ENCODE data around the gene SLC49A4. TPM values are rescaled to one million over a fixed set of nuclear protein-coding genes. Genes with fewer than 3 reads are reported as not detected.

SLC49A4 gene
- total RNA-seq, 1 experiment from 2014 or later = 29.6 TPM

DNA sequence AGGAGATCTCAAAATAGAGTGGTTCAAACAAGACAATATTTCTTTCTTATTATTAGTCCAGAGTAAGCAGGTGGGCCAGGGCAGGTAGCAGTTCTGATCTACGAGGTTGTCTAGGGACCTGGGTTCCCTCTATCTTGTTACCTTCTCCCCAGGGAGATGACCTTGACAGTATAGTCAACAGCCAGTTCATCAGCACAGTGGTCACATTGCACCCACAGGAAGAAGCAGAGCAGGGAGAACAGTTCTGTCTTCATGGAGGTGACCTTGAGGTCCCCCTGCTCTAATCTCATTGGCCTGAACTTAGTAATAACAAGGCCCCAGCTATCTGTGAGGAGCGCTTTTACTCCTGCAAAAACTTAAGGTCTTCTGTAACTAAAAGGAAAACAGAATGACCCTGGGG is 21.7 kb downstream of the SLC49A4 start:
- no peak overlapping the region for H3K27ac ChIP-seq (ENCODE audit: low read length)
- H2AFZ ChIP-seq (ENCODE audit: low read length) = no peak overlapping the region
- TF ChIP-seq, protein P1, sequence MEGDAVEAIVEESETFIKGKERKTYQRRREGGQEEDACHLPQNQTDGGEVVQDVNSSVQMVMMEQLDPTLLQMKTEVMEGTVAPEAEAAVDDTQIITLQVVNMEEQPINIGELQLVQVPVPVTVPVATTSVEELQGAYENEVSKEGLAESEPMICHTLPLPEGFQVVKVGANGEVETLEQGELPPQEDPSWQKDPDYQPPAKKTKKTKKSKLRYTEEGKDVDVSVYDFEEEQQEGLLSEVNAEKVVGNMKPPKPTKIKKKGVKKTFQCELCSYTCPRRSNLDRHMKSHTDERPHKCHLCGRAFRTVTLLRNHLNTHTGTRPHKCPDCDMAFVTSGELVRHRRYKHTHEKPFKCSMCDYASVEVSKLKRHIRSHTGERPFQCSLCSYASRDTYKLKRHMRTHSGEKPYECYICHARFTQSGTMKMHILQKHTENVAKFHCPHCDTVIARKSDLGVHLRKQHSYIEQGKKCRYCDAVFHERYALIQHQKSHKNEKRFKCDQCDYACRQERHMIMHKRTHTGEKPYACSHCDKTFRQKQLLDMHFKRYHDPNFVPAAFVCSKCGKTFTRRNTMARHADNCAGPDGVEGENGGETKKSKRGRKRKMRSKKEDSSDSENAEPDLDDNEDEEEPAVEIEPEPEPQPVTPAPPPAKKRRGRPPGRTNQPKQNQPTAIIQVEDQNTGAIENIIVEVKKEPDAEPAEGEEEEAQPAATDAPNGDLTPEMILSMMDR (conservative IDR thresholded peaks at IDR 0.05; ENCODE audit: low read depth, low read length) = no peak
- TF ChIP-seq EZH2 (IDR thresholded peaks at IDR 0.05; ENCODE audit: low read length, unreplicated experiment) = no peak
- no peak for TF ChIP-seq EZH2phosphoT487 (IDR thresholded peaks at IDR 0.05; ENCODE audit: borderline replicate concordance, low read length)
- H3K4me2 ChIP-seq (ENCODE audit: low read length) = no peak overlapping the region
- H3K4me1 ChIP-seq (ENCODE audit: insufficient read depth, low read length) = no peaks in the 10 kb centered on the region
- CTCF ChIA-PET = no interaction called here
- ATAC-seq (no peak), DNase-seq (no peak)
- no peaks in the 10 kb centered on the region for H4K20me1 ChIP-seq (ENCODE audit: low read length)
- no peaks in the 10 kb centered on the region for H3K9me2 ChIP-seq (replicated peaks; ENCODE audit: low read length)
- H3F3A ChIP-seq (ENCODE audit: low read length, unreplicated experiment) = no peaks in the 10 kb centered on the region
- no peak overlapping the region for H3K4me3 ChIP-seq (ENCODE audit: low read length)
- no peaks in the 10 kb centered on the region for H3K79me2 ChIP-seq (ENCODE audit: low read length)
- H3K9ac ChIP-seq (ENCODE audit: low read length) = no peak overlapping the region
- no peaks in the 10 kb centered on the region for H3K9me3 ChIP-seq (ENCODE audit: low read length)
- POLR2A ChIA-PET (ENCODE audit: unreplicated experiment) = no interaction called here
- no TSS peak for BruUV-seq (replicated peaks)
- intact Hi-C loops (cut with micrococcal nuclease) = no loop called here
- H3K36me3 ChIP-seq (ENCODE audit: low read depth, low read length) = no peaks in the 10 kb centered on the region
- no peaks in the 10 kb centered on the region for H3K27me3 ChIP-seq (ENCODE audit: low read length)

GRCh38 chr3:122824465-122825381 is 29.9 kb downstream of the SLC49A4 start:
- Histone ChIP-seq H3K4me3 (ENCODE audit: low read length) (no peak overlapping the region), H3K9ac (ENCODE audit: low read length) (no peak overlapping the region), H3K79me2 (ENCODE audit: low read length) (no peaks in the 10 kb centered on the region), H3K9me2 (replicated peaks; ENCODE audit: low read length) (no peaks in the 10 kb centered on the region), H3F3A (ENCODE audit: low read length, unreplicated experiment) (no peaks in the 10 kb centered on the region), H3K4me1 (ENCODE audit: insufficient read depth, low read length) (no peaks in the 10 kb centered on the region), H4K20me1 (ENCODE audit: low read length) (no peaks in the 10 kb centered on the region), H3K9me3 (ENCODE audit: low read length) (no peaks in the 10 kb centered on the region), H2AFZ (ENCODE audit: low read length) (no peak overlapping the region), H3K27ac (ENCODE audit: low read length) (no peak overlapping the region), H3K36me3 (ENCODE audit: low read depth, low read length) (no peaks in the 10 kb centered on the region), H3K4me2 (ENCODE audit: low read length) (no peak overlapping the region), H3K27me3 (ENCODE audit: low read length) (no peaks in the 10 kb centered on the region)
- ATAC-seq (peak; percentile 57), DNase-seq (peak; percentile 50)
- intact Hi-C loops (cut with micrococcal nuclease) = no loop called here
- ChIA-PET CTCF (no interaction called here), POLR2A (ENCODE audit: unreplicated experiment) (no interaction called here)
- TF ChIP-seq EZH2phosphoT487 (IDR thresholded peaks at IDR 0.05; ENCODE audit: borderline replicate concordance, low read length) (no peak), EZH2 (IDR thresholded peaks at IDR 0.05; ENCODE audit: low read length, unreplicated experiment) (no peak)
- TF ChIP-seq, protein P1 (conservative IDR thresholded peaks at IDR 0.05; ENCODE audit: low read depth, low read length) = no peak
- BruUV-seq (replicated peaks) = no TSS peak

GRCh38 chr3:122825460-122825859 is 30.6 kb downstream of the SLC49A4 start:
- Histone ChIP-seq H3K27ac (ENCODE audit: low read length) (no peak overlapping the region), H3F3A (ENCODE audit: low read length, unreplicated experiment) (no peaks in the 10 kb centered on the region), H2AFZ (ENCODE audit: low read length) (no peak overlapping the region), H3K4me2 (ENCODE audit: low read length) (no peak overlapping the region), H3K9me2 (replicated peaks; ENCODE audit: low read length) (no peaks in the 10 kb centered on the region), H4K20me1 (ENCODE audit: low read length) (no peaks in the 10 kb centered on the region), H3K4me1 (ENCODE audit: insufficient read depth, low read length) (no peaks in the 10 kb centered on the region), H3K36me3 (ENCODE audit: low read depth, low read length) (no peaks in the 10 kb centered on the region), H3K27me3 (ENCODE audit: low read length) (no peaks in the 10 kb centered on the region), H3K79me2 (ENCODE audit: low read length) (no peaks in the 10 kb centered on the region), H3K9ac (ENCODE audit: low read length) (no peak overlapping the region), H3K9me3 (ENCODE audit: low read length) (no peaks in the 10 kb centered on the region), H3K4me3 (ENCODE audit: low read length) (no peak overlapping the region)
- intact Hi-C loops (cut with micrococcal nuclease) = no loop called here
- no peak for DNase-seq
- no peak for TF ChIP-seq EZH2 (IDR thresholded peaks at IDR 0.05; ENCODE audit: low read length, unreplicated experiment)
- TF ChIP-seq EZH2phosphoT487 (IDR thresholded peaks at IDR 0.05; ENCODE audit: borderline replicate concordance, low read length) = no peak
- TF ChIP-seq, protein P1 (conservative IDR thresholded peaks at IDR 0.05; ENCODE audit: low read depth, low read length) = no peak
- BruUV-seq (replicated peaks) = no TSS peak
- ChIA-PET CTCF (no interaction called here), POLR2A (ENCODE audit: unreplicated experiment) (no interaction called here)
- no peak for ATAC-seq
